Muscle of leg (tissue), 11 donors: ENCODE results near the gene NAA10. TPM values are rescaled to one million over a fixed set of nuclear protein-coding genes. Genes with fewer than 3 reads are reported as not detected.
A peak's percentile ranks its signal among the peaks of the same experiment; 100 is the strongest.

Source experiments
- DNase-seq: peaks from one replicate; pipeline ENCODE4 v3.0.0; 2013
- H3K27ac ChIP-seq: one replicate; pipeline ENCODE4 v1.5.1; 2013; ENCODE audit warnings: mild to moderate bottlenecking, low read length, control low read depth
- H3K27me3 ChIP-seq: one replicate; pipeline ENCODE4 v1.6.1; 2013; ENCODE audit warnings: low read length; ENCODE audit not compliant: control insufficient read depth, insufficient read depth
- H3K36me3 ChIP-seq: one replicate; pipeline ENCODE4 v1.6.1; 2013; ENCODE audit warnings: low read length; ENCODE audit not compliant: control insufficient read depth, insufficient read depth
- H3K4me1 ChIP-seq: one replicate; pipeline ENCODE4 v1.6.1; 2013; ENCODE audit warnings: low read length; ENCODE audit not compliant: control insufficient read depth, insufficient read depth
- H3K4me3 ChIP-seq: one replicate; pipeline ENCODE4 v1.5.1; 2013; ENCODE audit warnings: low read length, control low read depth
- H3K9me3 ChIP-seq: replicated peaks from 2 replicates; pipeline ENCODE4 v1.6.1; 2013; ENCODE audit warnings: low read depth, low read length; ENCODE audit not compliant: control insufficient read depth
- WGBS: methylation state at CpG from one replicate; pipeline ENCODE4 v1.1.5; 2013; ENCODE audit warnings: missing lambda C conversion rate; ENCODE audit not compliant: insufficient coverage; 5-methylcytosine and 5-hydroxymethylcytosine counted together
- polyA plus RNA-seq, 8 donors: library from polyadenylated mRNA; unstranded; fragments of 120-200 nt; gene quantifications; one replicate each; pipeline versions ENCODE4 v1.2.1 to v1.2.3, GENCODE V29; 2013; ENCODE audit warnings: inconsistent platforms in 1 of 8, low replicate concordance in 1 of 8; ENCODE audit not compliant: insufficient read length in 8 of 8, insufficient read depth in 1 of 8
- total RNA-seq: library from RNA; stranded (reverse); fragments of 120-200 nt; gene quantifications from one replicate; pipeline ENCODE4 v1.2.4, GENCODE V29; 2013

Gene NAA10
- total and polyA plus RNA-seq, 9 donors = 42.8 to 77.5 (median 63.3) TPM

GRCh38 chrX:153903991-153904957, 30.6 kb downstream of the NAA10 start, which contains the start of gene AVPR2:
Gene AVPR2, plus strand, starts transcription at chrX:153904673. Its CDS starts 473 bp downstream, at chrX:153905146.
- 50% methylated on average over 18 of the region's 26 CpGs for WGBS
- Histone ChIP-seq H3K9me3 (no peaks in the 10 kb centered on the region), H3K4me1 (peaks cover 37% of the 10 kb centered on the region), H3K27me3 (peaks cover 32% of the 10 kb centered on the region), H3K4me3 (no peak within 1 kb of the TSS), H3K36me3 (peaks cover 4% of the 10 kb centered on the region), H3K27ac (peak within 1 kb of the TSS; percentile 42)
- no peak for DNase-seq

GRCh38 chrX:153903238-153903980, 31.4 kb downstream of the NAA10 start:
- no peaks in the 10 kb centered on the region for H3K9me3 ChIP-seq
- peaks cover 37% of the 10 kb centered on the region for H3K4me1 ChIP-seq
- H3K27ac ChIP-seq = peak overlapping the region; percentile 42
- H3K27me3 ChIP-seq = peaks cover 28% of the 10 kb centered on the region
- no peak overlapping the region for H3K4me3 ChIP-seq
- no peaks in the 10 kb centered on the region for H3K36me3 ChIP-seq
- 63% methylated on average over 15 of the region's 18 CpGs for WGBS
- peak; percentile 49 for DNase-seq

GRCh38 chrX:153902385-153902784, 32.5 kb downstream of the NAA10 start:
- Histone ChIP-seq H3K9me3 (no peaks in the 10 kb centered on the region), H3K27me3 (peaks cover 25% of the 10 kb centered on the region), H3K4me3 (no peak overlapping the region), H3K4me1 (peaks cover 37% of the 10 kb centered on the region), H3K36me3 (no peaks in the 10 kb centered on the region), H3K27ac (no peak overlapping the region)
- DNase-seq = no peak
- WGBS = 71% methylated on average over 8 of the region's 10 CpGs

GRCh38 chrX:153901753-153902140, 33.1 kb downstream of the NAA10 start:
- H3K27ac ChIP-seq = no peak overlapping the region
- 38% methylated on average over 8 of the region's 8 CpGs for WGBS

GRCh38 chrX:153900831-153901752, 33.7 kb downstream of the NAA10 start:
- WGBS = 49% methylated on average over 21 of the region's 26 CpGs
- peak; percentile 89 for DNase-seq
- H3K27ac ChIP-seq = peak overlapping the region; percentile 21

More at GRCh38 chrX:153901753-153902140, 33.1 kb downstream of the NAA10 start:
- Histone ChIP-seq H3K9me3 (no peaks in the 10 kb centered on the region), H3K27me3 (peaks cover 24% of the 10 kb centered on the region), H3K4me1 (peaks cover 37% of the 10 kb centered on the region), H3K4me3 (no peak overlapping the region), H3K36me3 (no peaks in the 10 kb centered on the region)
- no peak for DNase-seq

GRCh38 chrX:153897899-153898298, 36.9 kb downstream of the NAA10 start:
- peaks cover 36% of the 10 kb centered on the region for H3K27me3 ChIP-seq
- H3K9me3 ChIP-seq = peaks cover 6% of the 10 kb centered on the region
- DNase-seq = no peak
- no peaks in the 10 kb centered on the region for H3K36me3 ChIP-seq
- no peak overlapping the region for H3K4me3 ChIP-seq
- no peak overlapping the region for H3K27ac ChIP-seq
- peaks cover 19% of the 10 kb centered on the region for H3K4me1 ChIP-seq

More at GRCh38 chrX:153900831-153901752, 33.7 kb downstream of the NAA10 start:
- Histone ChIP-seq H3K4me3 (no peak overlapping the region), H3K27me3 (peaks cover 29% of the 10 kb centered on the region), H3K36me3 (no peaks in the 10 kb centered on the region), H3K4me1 (peaks cover 37% of the 10 kb centered on the region), H3K9me3 (peaks cover 4% of the 10 kb centered on the region)

- Histone ChIP-seq H3K27ac (no peak overlapping the region), H3K27me3 (peaks cover 73% of the 10 kb centered on the region), H3K36me3 (no peaks in the 10 kb centered on the region), H3K4me3 (no peak overlapping the region), H3K4me1 (peaks cover 7% of the 10 kb centered on the region), H3K9me3 (no peaks in the 10 kb centered on the region)
- no peak for DNase-seq
- WGBS = 75% methylated on average over 2 of the region's 6 CpGs
Measured at GRCh38 chrX:153889123-153889522, 45.7 kb downstream of the NAA10 start.

GRCh38 chrX:153888344-153888743, 46.5 kb downstream of the NAA10 start:
- no peak for DNase-seq
- Histone ChIP-seq H3K4me1 (peaks cover 7% of the 10 kb centered on the region), H3K27ac (no peak overlapping the region), H3K9me3 (no peaks in the 10 kb centered on the region), H3K27me3 (peaks cover 75% of the 10 kb centered on the region), H3K36me3 (no peaks in the 10 kb centered on the region), H3K4me3 (no peak overlapping the region)
- 54% methylated on average over 3 of the region's 6 CpGs for WGBS

GRCh38 chrX:153887385-153887784, 47.5 kb downstream of the NAA10 start:
- Histone ChIP-seq H3K27me3 (peaks cover 77% of the 10 kb centered on the region), H3K27ac (no peak overlapping the region), H3K4me1 (peaks cover 7% of the 10 kb centered on the region), H3K4me3 (no peak overlapping the region), H3K9me3 (no peaks in the 10 kb centered on the region), H3K36me3 (no peaks in the 10 kb centered on the region)
- no peak for DNase-seq
- WGBS = 70% methylated on average over 2 of the region's 8 CpGs
